OCI-LY1 (cell line): Measurements from ENCODE around the gene OXNAD1.

Source experiments
- EZH2 ChIP-seq: fragments of 200-600 bp; sonication (generic), shearing (Covaris generic); IDR thresholded peaks from 2 replicates; pipeline ENCODE4 v1.8.0; 2017; ENCODE audit warnings: borderline replicate concordance, mixed run types, mild to moderate bottlenecking, antibody characterized with exemption, low read length, moderate library complexity, mixed read lengths
- TF ChIP-seq, protein P1 (sequence below): fragments of 200-600 bp; sonication (generic), shearing (Covaris generic); IDR thresholded peaks from 2 replicates; pipeline ENCODE4 v1.5.1; 2017; ENCODE audit warnings: mild to moderate bottlenecking, antibody characterized with exemption, low read length, moderate library complexity, mixed read lengths

DNA sequence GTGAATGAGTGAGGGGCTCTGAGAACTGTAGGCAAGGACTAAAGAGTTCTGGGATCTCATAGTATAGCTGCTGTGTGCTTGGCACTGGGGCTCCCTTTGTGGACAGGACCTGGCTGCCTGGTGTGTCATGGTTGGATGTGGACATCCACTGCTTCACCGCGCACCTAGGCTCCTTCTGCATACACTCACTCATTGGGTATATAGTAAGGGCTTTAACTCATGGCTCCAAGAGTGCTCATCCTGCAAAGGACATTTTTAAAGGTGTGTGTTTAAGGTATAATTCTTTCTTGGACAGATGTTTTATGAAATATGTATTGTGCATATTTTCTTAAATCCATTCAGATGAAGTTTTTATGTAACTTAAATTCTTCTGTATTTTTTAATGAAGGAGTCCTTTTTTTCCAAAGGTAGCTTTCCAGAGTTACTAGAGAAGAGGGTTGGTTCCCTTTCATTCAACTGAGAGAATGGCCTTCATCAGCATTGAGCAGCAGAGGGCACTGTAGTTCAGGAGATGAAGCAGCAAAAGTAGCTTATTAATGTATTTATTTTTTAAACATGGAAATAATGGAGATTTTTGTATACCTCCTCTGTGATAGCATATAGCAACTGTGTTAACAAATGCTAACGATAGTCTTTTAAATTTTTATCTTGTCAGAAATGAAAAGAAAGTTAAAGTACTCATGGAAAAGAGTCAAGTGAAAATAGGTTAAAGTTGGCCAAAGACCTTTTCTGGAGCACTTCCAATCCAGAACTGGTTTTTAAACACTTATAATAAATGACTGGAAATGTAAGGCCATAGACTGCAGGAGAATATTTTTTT, 25.2 kb downstream of the OXNAD1 start:
- TF ChIP-seq EZH2, result no peak
- TF ChIP-seq, protein P1, sequence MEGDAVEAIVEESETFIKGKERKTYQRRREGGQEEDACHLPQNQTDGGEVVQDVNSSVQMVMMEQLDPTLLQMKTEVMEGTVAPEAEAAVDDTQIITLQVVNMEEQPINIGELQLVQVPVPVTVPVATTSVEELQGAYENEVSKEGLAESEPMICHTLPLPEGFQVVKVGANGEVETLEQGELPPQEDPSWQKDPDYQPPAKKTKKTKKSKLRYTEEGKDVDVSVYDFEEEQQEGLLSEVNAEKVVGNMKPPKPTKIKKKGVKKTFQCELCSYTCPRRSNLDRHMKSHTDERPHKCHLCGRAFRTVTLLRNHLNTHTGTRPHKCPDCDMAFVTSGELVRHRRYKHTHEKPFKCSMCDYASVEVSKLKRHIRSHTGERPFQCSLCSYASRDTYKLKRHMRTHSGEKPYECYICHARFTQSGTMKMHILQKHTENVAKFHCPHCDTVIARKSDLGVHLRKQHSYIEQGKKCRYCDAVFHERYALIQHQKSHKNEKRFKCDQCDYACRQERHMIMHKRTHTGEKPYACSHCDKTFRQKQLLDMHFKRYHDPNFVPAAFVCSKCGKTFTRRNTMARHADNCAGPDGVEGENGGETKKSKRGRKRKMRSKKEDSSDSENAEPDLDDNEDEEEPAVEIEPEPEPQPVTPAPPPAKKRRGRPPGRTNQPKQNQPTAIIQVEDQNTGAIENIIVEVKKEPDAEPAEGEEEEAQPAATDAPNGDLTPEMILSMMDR, result peak; percentile 88
